A549 (cell line): ENCODE data around the gene HBS1L. TPM values are rescaled to one million over a fixed set of nuclear protein-coding genes. Genes with fewer than 3 reads are reported as not detected.
A peak's percentile ranks its signal among the peaks of the same experiment; 100 is the strongest.

Source experiments
- ATAC-seq, 2 experiments: fragments of 200-7000 bp in 1 of 2; fragments of >200 bp in 1 of 2; cut with Nextera tagmentation in 1 of 2; cut with Tn5 transposase in 1 of 2; 3 replicates each; pipeline versions ENCODE4 v1.8.0 to v1.9.1; 2018 to 2020; ENCODE audit warnings: mild to moderate bottlenecking in 1 of 2, moderate library complexity in 1 of 2
- CTCF ChIA-PET: fragments of 300-600 bp; sonication (Branson Sonifier 250); formaldehyde crosslinking; extraction: SDS; loops from one replicate; lab custom pipeline; 2021; ENCODE audit warnings: antibody characterized with exemption, inconsistent platforms; lab: Yijun Ruan, JAX
- POLR2A ChIA-PET: fragments of 350-600 bp; formaldehyde crosslinking; extraction: SDS; loops from one replicate; lab custom pipeline; 2021; ENCODE audit warnings: antibody characterized with exemption, inconsistent platforms; lab: Yijun Ruan, JAX
- DNase-seq, 2 experiments: peaks; one replicate each; pipeline versions ENCODE4 v3.0.0 to v3.0.0-alpha.2; 2011 to 2016; ENCODE audit warnings: low read depth in 1 of 2, low spot score in 1 of 2
- FAIRE-seq: peaks from 2 replicates; lab custom pipeline; 2011; peaks lifted over from hg19 to GRCh38; lab: Jason Lieb, UNC
- H3K27ac ChIP-seq, 2 experiments: fragments of >200 bp; sonication (Bioruptor Twin); formaldehyde crosslinking; 3 replicates each; pipeline ENCODE4 v1.5.1; 2016 to 2017
- H3K4me1 ChIP-seq: fragments of >200 bp; sonication (Bioruptor Twin); formaldehyde crosslinking; 3 replicates; pipeline ENCODE4 v1.6.1; 2016
- H3K4me2 ChIP-seq: fragments of >200 bp; sonication (Bioruptor Twin); formaldehyde crosslinking; 3 replicates; pipeline ENCODE4 v1.6.1; 2016
- H3K4me3 ChIP-seq: fragments of >200 bp; sonication (Bioruptor Twin); formaldehyde crosslinking; 3 replicates; pipeline ENCODE4 v1.5.1; 2016
- H3K9me3 ChIP-seq: fragments of >200 bp; sonication (Bioruptor Twin); formaldehyde crosslinking; 3 replicates; pipeline ENCODE4 v1.6.1; 2016
- CBX2 ChIP-seq: fragments of 200-600 bp; sonication (generic); IDR thresholded peaks from 2 replicates; pipeline ENCODE4 v1.6.1; 2016; ENCODE audit warnings: low read depth, mild to moderate bottlenecking, borderline replicate concordance
- CBX8 ChIP-seq: fragments of 200-600 bp; sonication (generic); IDR thresholded peaks from 2 replicates; pipeline ENCODE4 v1.6.1; 2016
- CHD2 ChIP-seq: fragments of 150-350 bp; IDR thresholded peaks from 2 replicates; pipeline ENCODE4 v1.6.1; 2014; ENCODE audit warnings: low read length; ENCODE audit not compliant: partially characterized antibody
- ESRRA ChIP-seq: fragments of 150-350 bp; IDR thresholded peaks from 2 replicates; pipeline ENCODE4 v1.6.1; 2014; ENCODE audit warnings: mild to moderate bottlenecking, low read length, borderline replicate concordance
- GATA3 ChIP-seq: IDR thresholded peaks from 2 replicates; pipeline ENCODE4 v1.6.1; 2012; ENCODE audit warnings: borderline replicate concordance
- HOXA7 ChIP-seq: fragments of 250-450 bp; sonication (Bioruptor Pico); IDR thresholded peaks from 2 replicates; pipeline ENCODE4 v1.5.0; 2020; ENCODE audit warnings: mild to moderate bottlenecking, moderate library complexity
- HOXB13 ChIP-seq: fragments of 250-450 bp; sonication (Bioruptor Pico); IDR thresholded peaks from 2 replicates; pipeline ENCODE4 v1.5.0; 2020; ENCODE audit warnings: low read depth, mild to moderate bottlenecking, moderate library complexity
- PHF8 ChIP-seq: fragments of 200-600 bp; sonication (generic); IDR thresholded peaks from 2 replicates; pipeline ENCODE4 v1.6.1; 2016; ENCODE audit warnings: low read depth, mild to moderate bottlenecking, antibody characterized with exemption, moderate library complexity, borderline replicate concordance
- RFX5 ChIP-seq: fragments of 450-650 bp; IDR thresholded peaks from 2 replicates; pipeline ENCODE4 v1.7.1; 2014; ENCODE audit warnings: antibody characterized with exemption, mild to moderate bottlenecking, moderate library complexity
- ZC3H11A ChIP-seq: fragments of 450-650 bp; IDR thresholded peaks from 2 replicates; pipeline ENCODE4 v1.6.1; 2014; ENCODE audit warnings: antibody characterized with exemption, mild to moderate bottlenecking
- ZNF302 ChIP-seq: fragments of 250-450 bp; sonication (Bioruptor Pico); IDR thresholded peaks from 2 replicates; pipeline ENCODE4 v1.9.0; 2021; ENCODE audit warnings: inconsistent platforms, mild to moderate bottlenecking, moderate library complexity
- ZSCAN20 ChIP-seq: fragments of 250-450 bp; sonication (Bioruptor Pico); IDR thresholded peaks from 2 replicates; pipeline ENCODE4 v1.8.0; 2022; ENCODE audit warnings: mild to moderate bottlenecking, moderate library complexity
- WGBS: methylation state at CpG from one replicate; pipeline ENCODE4 v1.1.6; 2017; ENCODE audit errors: missing lambda C conversion rate; 5-methylcytosine and 5-hydroxymethylcytosine counted together
- polyA plus RNA-seq, 4 experiments: library from polyadenylated mRNA; depleted of rRNA in 3 of 4; stranded (reverse); fragments of >200 nt; fragmentation: RNase III in 1 of 4; extraction: RNeasy Plus Mini Kit Qiagen cat#74134 plus additional on column Dnase treatment in 1 of 4; gene quantifications; 2 replicates in 3 of 4; 3 replicates in 1 of 4; pipeline ENCODE4 v1.2.3, GENCODE V29; 2011 to 2017
- TF ChIP-seq, protein P1 (sequence below): fragments of >200 bp; sonication (Bioruptor Twin); formaldehyde crosslinking; IDR thresholded peaks from 2 replicates; pipeline ENCODE4 v1.6.1; 2016
- TF ChIP-seq, protein P2 (sequence below): fragments of 150-350 bp; IDR thresholded peaks from 2 replicates; pipeline ENCODE4 v1.6.1; 2014; ENCODE audit warnings: low read depth, mild to moderate bottlenecking, low read length
- TF ChIP-seq, protein P3 (sequence below): fragments of 250-450 bp; sonication (Bioruptor Pico); IDR thresholded peaks from 2 replicates; pipeline ENCODE4 v1.5.0; 2021; ENCODE audit warnings: mild to moderate bottlenecking, moderate library complexity, borderline replicate concordance
- TF ChIP-seq, protein P4 (sequence below): fragments of 200-600 bp; sonication (generic); IDR thresholded peaks from 2 replicates; pipeline ENCODE4 v1.6.1; 2016; ENCODE audit warnings: antibody characterized with exemption, mild to moderate bottlenecking, moderate library complexity
- TF ChIP-seq, protein P5 (sequence below): IDR thresholded peaks from 2 replicates; pipeline ENCODE4 v1.6.1; 2012
- TF ChIP-seq, protein P6 (sequence below): IDR thresholded peaks from 2 replicates; pipeline ENCODE4 v1.6.1; 2012

The HBS1L gene
- polyA plus RNA-seq, 2 of the 4 experiments (the other 2 are of a cell fraction), result 41.5 to 61.7 TPM

DNA sequence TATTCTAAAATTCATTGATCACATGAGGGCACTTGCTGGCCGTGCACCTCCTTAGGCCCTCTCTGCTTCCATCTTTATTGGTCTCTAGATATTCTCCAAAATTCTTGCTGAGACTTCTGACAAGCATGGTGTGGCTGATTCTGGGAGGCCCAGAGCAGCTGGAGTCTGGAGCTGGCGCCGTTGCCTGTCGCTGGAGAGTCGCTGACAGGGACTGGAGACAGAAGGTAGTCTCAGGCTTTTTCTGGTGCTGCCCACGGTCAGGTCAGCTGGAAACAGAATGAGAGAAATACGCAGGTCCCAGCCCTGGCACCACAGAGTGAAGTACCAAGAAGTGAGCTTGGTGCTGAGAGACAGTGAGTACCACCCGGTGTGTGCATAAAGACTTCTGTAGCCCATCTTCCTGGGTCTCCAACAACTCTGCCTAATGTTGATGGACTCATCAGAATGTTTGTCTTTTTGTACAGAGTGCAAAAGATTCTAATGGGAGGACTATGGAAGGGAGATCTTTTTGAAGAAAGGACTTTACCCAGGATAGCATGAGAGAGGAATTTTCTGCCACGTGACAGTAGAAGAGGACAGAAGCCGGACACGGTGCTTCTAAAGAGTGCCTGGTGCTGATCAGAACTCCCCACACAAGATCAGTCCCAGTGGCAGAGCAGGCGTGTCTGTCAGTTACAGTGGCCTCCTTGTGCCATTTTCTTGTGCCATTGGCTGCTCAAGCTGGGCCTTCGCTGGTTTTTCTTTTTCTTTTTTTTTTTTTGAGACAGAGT lies 102.9 kb downstream of the HBS1L start:
- H3K9me3 ChIP-seq, result peaks cover 2% of the 10 kb centered on the region; the same call in 1 of the 3 replicates
- no peak; a peak in 1 of 6 replicates for ATAC-seq
- WGBS, result 90% methylated on average over 13 of the region's 13 CpGs
- POLR2A ChIA-PET, result no interaction called here
- no peak for DNase-seq
- TF ChIP-seq ZC3H11A (no peak), PHF8 (no peak), HOXB13 (no peak), RFX5 (no peak), CBX2 (no peak), CBX8 (no peak)
- TF ChIP-seq, protein P1, sequence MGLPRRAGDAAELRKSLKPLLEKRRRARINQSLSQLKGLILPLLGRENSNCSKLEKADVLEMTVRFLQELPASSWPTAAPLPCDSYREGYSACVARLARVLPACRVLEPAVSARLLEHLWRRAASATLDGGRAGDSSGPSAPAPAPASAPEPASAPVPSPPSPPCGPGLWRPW, result no peak
- TF ChIP-seq, protein P2, sequence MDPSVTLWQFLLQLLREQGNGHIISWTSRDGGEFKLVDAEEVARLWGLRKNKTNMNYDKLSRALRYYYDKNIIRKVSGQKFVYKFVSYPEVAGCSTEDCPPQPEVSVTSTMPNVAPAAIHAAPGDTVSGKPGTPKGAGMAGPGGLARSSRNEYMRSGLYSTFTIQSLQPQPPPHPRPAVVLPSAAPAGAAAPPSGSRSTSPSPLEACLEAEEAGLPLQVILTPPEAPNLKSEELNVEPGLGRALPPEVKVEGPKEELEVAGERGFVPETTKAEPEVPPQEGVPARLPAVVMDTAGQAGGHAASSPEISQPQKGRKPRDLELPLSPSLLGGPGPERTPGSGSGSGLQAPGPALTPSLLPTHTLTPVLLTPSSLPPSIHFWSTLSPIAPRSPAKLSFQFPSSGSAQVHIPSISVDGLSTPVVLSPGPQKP, result no peak
- TF ChIP-seq, all 56 proteins: peak for 0
- FAIRE-seq, result no peak
- Histone ChIP-seq H3K4me2 (no peak overlapping the region), H3K4me3 (no peak overlapping the region), H3K27ac (no peak overlapping the region), H3K4me1 (no peaks in the 10 kb centered on the region)
- CTCF ChIA-PET, result no interaction called here

DNA sequence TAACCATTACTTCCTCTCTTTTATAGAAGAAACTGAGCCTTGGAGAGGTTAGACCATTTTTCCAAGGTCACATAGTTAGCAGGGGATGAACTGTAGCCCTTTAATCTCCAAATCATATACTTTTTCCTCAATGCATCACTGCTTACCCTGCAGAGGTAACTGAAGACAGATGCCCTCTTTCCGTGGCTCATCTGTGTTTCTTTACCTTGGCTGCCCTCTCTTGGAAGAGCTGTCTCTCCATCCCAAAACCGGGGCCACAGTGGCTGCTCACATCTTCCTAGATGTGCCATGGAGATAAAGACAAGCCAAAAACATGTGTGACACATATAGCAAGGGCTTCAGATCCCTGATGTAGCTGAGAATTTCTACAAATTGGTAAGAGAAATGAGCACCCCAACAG lies 104.1 kb downstream of the HBS1L start:
- Histone ChIP-seq H3K4me1 (no peaks in the 10 kb centered on the region), H3K4me3 (no peak overlapping the region), H3K27ac (no peak overlapping the region), H3K9me3 (peaks cover 5% of the 10 kb centered on the region; the same call in 1 of the 3 replicates), H3K4me2 (no peak overlapping the region)
- FAIRE-seq (no peak), ATAC-seq (peak in 1 of 2 experiments; percentile 34; a peak in 1 of 6 replicates), DNase-seq (no peak)
- ChIA-PET CTCF (interaction anchor here (1.1 to 1.3 kb wide), 2 partner anchors 10 to 833 kb away, joined by 3 to 6 read pairs; no protein-coding TSS in a partner anchor), POLR2A (no interaction called here)
- TF ChIP-seq, protein P3, sequence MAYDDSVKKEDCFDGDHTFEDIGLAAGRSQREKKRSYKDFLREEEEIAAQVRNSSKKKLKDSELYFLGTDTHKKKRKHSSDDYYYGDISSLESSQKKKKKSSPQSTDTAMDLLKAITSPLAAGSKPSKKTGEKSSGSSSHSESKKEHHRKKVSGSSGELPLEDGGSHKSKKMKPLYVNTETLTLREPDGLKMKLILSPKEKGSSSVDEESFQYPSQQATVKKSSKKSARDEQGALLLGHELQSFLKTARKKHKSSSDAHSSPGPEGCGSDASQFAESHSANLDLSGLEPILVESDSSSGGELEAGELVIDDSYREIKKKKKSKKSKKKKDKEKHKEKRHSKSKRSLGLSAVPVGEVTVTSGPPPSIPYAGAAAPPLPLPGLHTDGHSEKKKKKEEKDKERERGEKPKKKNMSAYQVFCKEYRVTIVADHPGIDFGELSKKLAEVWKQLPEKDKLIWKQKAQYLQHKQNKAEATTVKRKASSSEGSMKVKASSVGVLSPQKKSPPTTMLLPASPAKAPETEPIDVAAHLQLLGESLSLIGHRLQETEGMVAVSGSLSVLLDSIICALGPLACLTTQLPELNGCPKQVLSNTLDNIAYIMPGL (CRISPR knock-in tag), result no peak
- TF ChIP-seq ZSCAN20 (CRISPR knock-in tag) (no peak), HOXA7 (CRISPR knock-in tag) (no peak), RFX5 (no peak), CHD2 (no peak), ZC3H11A (no peak), ZNF302 (CRISPR knock-in tag) (no peak), GATA3 (no peak), ESRRA (no peak)
- TF ChIP-seq, protein P4, sequence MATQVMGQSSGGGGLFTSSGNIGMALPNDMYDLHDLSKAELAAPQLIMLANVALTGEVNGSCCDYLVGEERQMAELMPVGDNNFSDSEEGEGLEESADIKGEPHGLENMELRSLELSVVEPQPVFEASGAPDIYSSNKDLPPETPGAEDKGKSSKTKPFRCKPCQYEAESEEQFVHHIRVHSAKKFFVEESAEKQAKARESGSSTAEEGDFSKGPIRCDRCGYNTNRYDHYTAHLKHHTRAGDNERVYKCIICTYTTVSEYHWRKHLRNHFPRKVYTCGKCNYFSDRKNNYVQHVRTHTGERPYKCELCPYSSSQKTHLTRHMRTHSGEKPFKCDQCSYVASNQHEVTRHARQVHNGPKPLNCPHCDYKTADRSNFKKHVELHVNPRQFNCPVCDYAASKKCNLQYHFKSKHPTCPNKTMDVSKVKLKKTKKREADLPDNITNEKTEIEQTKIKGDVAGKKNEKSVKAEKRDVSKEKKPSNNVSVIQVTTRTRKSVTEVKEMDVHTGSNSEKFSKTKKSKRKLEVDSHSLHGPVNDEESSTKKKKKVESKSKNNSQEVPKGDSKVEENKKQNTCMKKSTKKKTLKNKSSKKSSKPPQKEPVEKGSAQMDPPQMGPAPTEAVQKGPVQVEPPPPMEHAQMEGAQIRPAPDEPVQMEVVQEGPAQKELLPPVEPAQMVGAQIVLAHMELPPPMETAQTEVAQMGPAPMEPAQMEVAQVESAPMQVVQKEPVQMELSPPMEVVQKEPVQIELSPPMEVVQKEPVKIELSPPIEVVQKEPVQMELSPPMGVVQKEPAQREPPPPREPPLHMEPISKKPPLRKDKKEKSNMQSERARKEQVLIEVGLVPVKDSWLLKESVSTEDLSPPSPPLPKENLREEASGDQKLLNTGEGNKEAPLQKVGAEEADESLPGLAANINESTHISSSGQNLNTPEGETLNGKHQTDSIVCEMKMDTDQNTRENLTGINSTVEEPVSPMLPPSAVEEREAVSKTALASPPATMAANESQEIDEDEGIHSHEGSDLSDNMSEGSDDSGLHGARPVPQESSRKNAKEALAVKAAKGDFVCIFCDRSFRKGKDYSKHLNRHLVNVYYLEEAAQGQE, result no peak
- TF ChIP-seq, protein P5, sequence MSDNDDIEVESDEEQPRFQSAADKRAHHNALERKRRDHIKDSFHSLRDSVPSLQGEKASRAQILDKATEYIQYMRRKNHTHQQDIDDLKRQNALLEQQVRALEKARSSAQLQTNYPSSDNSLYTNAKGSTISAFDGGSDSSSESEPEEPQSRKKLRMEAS, result no peak
- TF ChIP-seq, protein P6, sequence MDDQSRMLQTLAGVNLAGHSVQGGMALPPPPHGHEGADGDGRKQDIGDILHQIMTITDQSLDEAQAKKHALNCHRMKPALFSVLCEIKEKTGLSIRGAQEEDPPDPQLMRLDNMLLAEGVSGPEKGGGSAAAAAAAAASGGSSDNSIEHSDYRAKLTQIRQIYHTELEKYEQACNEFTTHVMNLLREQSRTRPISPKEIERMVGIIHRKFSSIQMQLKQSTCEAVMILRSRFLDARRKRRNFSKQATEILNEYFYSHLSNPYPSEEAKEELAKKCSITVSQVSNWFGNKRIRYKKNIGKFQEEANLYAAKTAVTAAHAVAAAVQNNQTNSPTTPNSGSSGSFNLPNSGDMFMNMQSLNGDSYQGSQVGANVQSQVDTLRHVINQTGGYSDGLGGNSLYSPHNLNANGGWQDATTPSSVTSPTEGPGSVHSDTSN, result no peak
- WGBS, result 54% methylated on average over 2 of the region's 2 CpGs
